ENCODE results near the gene C19orf47. TPM values are rescaled to one million over a fixed set of nuclear protein-coding genes. Genes with fewer than 3 reads are reported as not detected.

C19orf47 gene
- total RNA-seq, 1 donor from 2014 or later: 25.8 TPM

- Mint-ChIP-seq H3K36me3 (ENCODE audit: unreplicated experiment) (no peaks in the 10 kb centered on the region), H3K9me3 (ENCODE audit: unreplicated experiment) (peaks cover 12% of the 10 kb centered on the region), H3K27me3 (ENCODE audit: unreplicated experiment) (peaks cover 4% of the 10 kb centered on the region), H3K4me3 (ENCODE audit: unreplicated experiment) (no peak within 1 kb of the TSS), H3K27ac (ENCODE audit: unreplicated experiment) (no peak within 1 kb of the TSS), H3K4me1 (ENCODE audit: low read depth, unreplicated experiment) (no peaks in the 10 kb centered on the region)
- TF ChIP-seq CTCF (IDR thresholded peaks at IDR 0.05; ENCODE audit: partially characterized antibody, unreplicated experiment): no peak
- DNase-seq: no peak
Observed at GRCh38 chr19:40390084-40390742, 42.0 kb upstream of the C19orf47 start, which contains the start of gene HIPK4. Gene HIPK4, minus strand, starts transcription at chr19:40390181. Its CDS starts 279 bp downstream, at chr19:40389902.

GRCh38 chr19:40389404-40390083 is 41.3 kb upstream of the C19orf47 start:
- no peak overlapping the region for H3K4me3 Mint-ChIP-seq (ENCODE audit: unreplicated experiment)
- peaks cover 4% of the 10 kb centered on the region for H3K27me3 Mint-ChIP-seq (ENCODE audit: unreplicated experiment)
- H3K4me1 Mint-ChIP-seq (ENCODE audit: low read depth, unreplicated experiment): no peaks in the 10 kb centered on the region
- H3K36me3 Mint-ChIP-seq (ENCODE audit: unreplicated experiment): no peaks in the 10 kb centered on the region
- H3K27ac Mint-ChIP-seq (ENCODE audit: unreplicated experiment): no peak overlapping the region
- no peak for TF ChIP-seq CTCF (IDR thresholded peaks at IDR 0.05; ENCODE audit: partially characterized antibody, unreplicated experiment)
- H3K9me3 Mint-ChIP-seq (ENCODE audit: unreplicated experiment): peaks cover 15% of the 10 kb centered on the region
- no peak for DNase-seq

- DNase-seq: no peak
- Mint-ChIP-seq H3K27ac (ENCODE audit: unreplicated experiment) (no peak overlapping the region), H3K4me1 (ENCODE audit: low read depth, unreplicated experiment) (no peaks in the 10 kb centered on the region), H3K36me3 (ENCODE audit: unreplicated experiment) (no peaks in the 10 kb centered on the region), H3K4me3 (ENCODE audit: unreplicated experiment) (no peak overlapping the region), H3K9me3 (ENCODE audit: unreplicated experiment) (peaks cover 15% of the 10 kb centered on the region), H3K27me3 (ENCODE audit: unreplicated experiment) (peaks cover 8% of the 10 kb centered on the region)
- no peak for TF ChIP-seq CTCF (IDR thresholded peaks at IDR 0.05; ENCODE audit: partially characterized antibody, unreplicated experiment)
Observed at GRCh38 chr19:40388481-40388880, 40.3 kb upstream of the C19orf47 start.

- H3K36me3 Mint-ChIP-seq (ENCODE audit: unreplicated experiment): no peaks in the 10 kb centered on the region
Observed at GRCh38 chr19:40387155-40387554, 39.0 kb upstream of the C19orf47 start.

More at GRCh38 chr19:40387155-40387554, 39.0 kb upstream of the C19orf47 start:
- no peak overlapping the region for H3K4me3 Mint-ChIP-seq (ENCODE audit: unreplicated experiment)
- no peaks in the 10 kb centered on the region for H3K4me1 Mint-ChIP-seq (ENCODE audit: low read depth, unreplicated experiment)
- no peak for DNase-seq
- peaks cover 8% of the 10 kb centered on the region for H3K27me3 Mint-ChIP-seq (ENCODE audit: unreplicated experiment)
- no peak overlapping the region for H3K27ac Mint-ChIP-seq (ENCODE audit: unreplicated experiment)
- no peak for TF ChIP-seq CTCF (IDR thresholded peaks at IDR 0.05; ENCODE audit: partially characterized antibody, unreplicated experiment)
- peaks cover 8% of the 10 kb centered on the region for H3K9me3 Mint-ChIP-seq (ENCODE audit: unreplicated experiment)
